ES-I3 (cell line): Measurements from ENCODE around the gene CAMSAP2.

Source experiments
- H3K36me3 ChIP-seq: 2 replicates; pipeline ENCODE4 v1.6.1; 2013; ENCODE audit warnings: mild to moderate bottlenecking, low read length, control low read depth, moderate library complexity; ENCODE audit not compliant: insufficient read depth
- H3K4me1 ChIP-seq: 2 replicates; pipeline ENCODE4 v1.6.1; 2013; ENCODE audit warnings: mild to moderate bottlenecking, control low read depth, low read length; ENCODE audit not compliant: insufficient read depth
- H3K9ac ChIP-seq: 2 replicates; pipeline ENCODE4 v1.6.1; 2013; ENCODE audit warnings: low read depth, mild to moderate bottlenecking, low read length, moderate library complexity
- H3K9me3 ChIP-seq: 2 replicates; pipeline ENCODE4 v1.6.1; 2013; ENCODE audit warnings: mild to moderate bottlenecking, low read length, moderate library complexity; ENCODE audit not compliant: control insufficient read depth, insufficient read depth

CAMSAP2 gene

GRCh38 chr1:200905411-200906052 lies 166.8 kb downstream of the CAMSAP2 start:
- Histone ChIP-seq H3K9me3 (no peaks in the 10 kb centered on the region), H3K36me3 (peaks cover 20% of the 10 kb centered on the region), H3K9ac (no peak overlapping the region)

GRCh38 chr1:200906491-200906890 lies 167.8 kb downstream of the CAMSAP2 start:
- no peaks in the 10 kb centered on the region for H3K4me1 ChIP-seq
- peaks cover 20% of the 10 kb centered on the region for H3K36me3 ChIP-seq
- no peak overlapping the region for H3K9ac ChIP-seq
- no peaks in the 10 kb centered on the region for H3K9me3 ChIP-seq

More at GRCh38 chr1:200905411-200906052, 166.8 kb downstream of the CAMSAP2 start:
- H3K4me1 ChIP-seq, result no peaks in the 10 kb centered on the region

GRCh38 chr1:200907611-200908097 lies 169.0 kb downstream of the CAMSAP2 start:
- Histone ChIP-seq H3K9me3 (no peaks in the 10 kb centered on the region), H3K36me3 (peaks cover 20% of the 10 kb centered on the region), H3K9ac (no peak overlapping the region), H3K4me1 (no peaks in the 10 kb centered on the region)

DNA sequence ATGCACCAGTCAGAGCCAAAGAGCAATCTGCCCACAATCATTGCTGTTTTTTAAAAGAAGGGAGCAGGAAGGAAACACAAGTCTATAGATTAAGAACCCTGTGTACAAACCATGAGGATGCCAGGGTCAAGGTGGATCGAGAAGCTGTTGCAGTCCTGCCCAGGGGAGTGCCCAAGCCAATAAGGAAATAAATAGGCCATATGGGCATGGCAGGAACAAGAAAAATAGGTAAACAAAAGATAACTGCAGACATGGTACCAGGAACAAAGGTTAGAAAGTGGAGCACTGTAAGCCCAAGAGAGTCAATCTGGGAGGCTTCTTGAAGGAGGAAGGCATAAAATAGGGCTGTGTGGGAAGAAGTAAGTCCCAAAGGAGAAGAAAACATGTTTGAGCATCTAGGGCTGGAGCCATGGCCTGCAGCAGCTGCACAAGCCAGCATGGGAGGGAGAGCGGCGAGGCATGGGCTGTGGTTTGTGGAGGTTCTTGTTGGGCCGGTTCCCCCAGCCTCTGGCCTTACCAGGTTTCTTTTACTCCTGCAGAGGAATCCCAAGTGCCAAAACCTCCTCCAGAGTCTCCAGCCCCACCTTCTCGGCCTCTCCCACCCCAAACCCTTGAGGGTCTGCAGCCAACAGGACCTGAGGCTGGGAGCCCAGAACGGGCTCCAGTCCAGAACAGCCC lies 169.6 kb downstream of the CAMSAP2 start:
- Histone ChIP-seq H3K4me1 (no peaks in the 10 kb centered on the region), H3K36me3 (peaks cover 20% of the 10 kb centered on the region), H3K9ac (no peak overlapping the region), H3K9me3 (no peaks in the 10 kb centered on the region)

DNA sequence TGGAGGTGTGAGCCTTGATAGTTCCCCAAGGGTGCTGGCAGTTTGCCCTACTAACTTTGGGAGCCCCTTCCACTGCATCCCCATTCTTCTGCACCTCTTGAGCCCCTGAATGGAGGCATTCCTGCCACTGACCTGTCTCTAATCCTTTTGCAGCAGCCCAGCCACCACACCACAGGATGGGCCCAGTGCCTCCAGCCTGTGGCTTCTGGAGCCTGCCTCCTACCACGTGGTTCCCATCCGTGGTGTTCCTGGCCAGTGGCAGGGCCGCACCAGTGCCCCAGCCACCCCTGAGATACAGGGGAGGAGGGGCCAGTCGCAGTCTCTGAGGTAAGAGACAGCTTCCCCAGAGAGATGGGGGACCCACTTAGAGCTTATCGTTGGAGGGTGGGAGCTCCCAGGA lies 170.4 kb downstream of the CAMSAP2 start:
- Histone ChIP-seq H3K4me1 (no peaks in the 10 kb centered on the region), H3K9ac (no peak overlapping the region), H3K36me3 (peaks cover 20% of the 10 kb centered on the region), H3K9me3 (no peaks in the 10 kb centered on the region)

GRCh38 chr1:200909757-200910239 lies 171.1 kb downstream of the CAMSAP2 start:
- no peak overlapping the region for H3K9ac ChIP-seq
- H3K9me3 ChIP-seq, result no peaks in the 10 kb centered on the region
- H3K4me1 ChIP-seq, result no peaks in the 10 kb centered on the region
- peaks cover 20% of the 10 kb centered on the region for H3K36me3 ChIP-seq
